H9 (cell line): ENCODE results near the gene LACTB. TPM values are rescaled to one million over a fixed set of nuclear protein-coding genes. Genes with fewer than 3 reads are reported as not detected.

Experiments
- DNase-seq: peaks from one replicate; pipeline ENCODE4 v3.0.0-alpha.2; 2017
- H2AFZ ChIP-seq: one replicate; pipeline ENCODE4 v1.6.1; 2013; ENCODE audit warnings: mild to moderate bottlenecking, low read length, control low read depth, moderate library complexity
- H2AK5ac ChIP-seq: 2 replicates; pipeline ENCODE4 v1.6.1; 2013; ENCODE audit warnings: low read length, control low read depth, mixed read lengths; ENCODE audit not compliant: insufficient read length
- H2BK120ac ChIP-seq: one replicate; pipeline ENCODE4 v1.6.1; 2013; ENCODE audit warnings: low read depth, mild to moderate bottlenecking, low read length, control low read depth, inconsistent platforms; ENCODE audit not compliant: poor library complexity, severe bottlenecking
- H2BK12ac ChIP-seq: 2 replicates; pipeline ENCODE4 v1.6.1; 2013; ENCODE audit warnings: low read length, control low read depth, mixed read lengths, low read depth; ENCODE audit not compliant: insufficient read length
- H2BK15ac ChIP-seq: 2 replicates; pipeline ENCODE4 v1.6.1; 2013; ENCODE audit warnings: low read depth, low read length, control low read depth
- H2BK20ac ChIP-seq: one replicate; pipeline ENCODE4 v1.6.1; 2013; ENCODE audit warnings: low read depth, mild to moderate bottlenecking, low read length, control low read depth, inconsistent platforms; ENCODE audit not compliant: poor library complexity, severe bottlenecking
- H2BK5ac ChIP-seq: 2 replicates; pipeline ENCODE4 v1.6.1; 2013; ENCODE audit warnings: low read length, control low read depth, mixed read lengths; ENCODE audit not compliant: insufficient read length
- H3K14ac ChIP-seq: 2 replicates; pipeline ENCODE4 v1.6.1; 2013; ENCODE audit warnings: low read length, control low read depth; ENCODE audit not compliant: insufficient read depth
- H3K18ac ChIP-seq: 2 replicates; pipeline ENCODE4 v1.6.1; 2013; ENCODE audit warnings: low read depth, mild to moderate bottlenecking, mixed read lengths, low read length, control low read depth; ENCODE audit not compliant: insufficient read length
- H3K23ac ChIP-seq: 2 replicates; pipeline ENCODE4 v1.6.1; 2013; ENCODE audit warnings: low read length, control low read depth, mixed read lengths, low read depth; ENCODE audit not compliant: insufficient read length
- H3K23me2 ChIP-seq: 2 replicates; pipeline ENCODE4 v1.6.1; 2013; ENCODE audit warnings: low read depth, mild to moderate bottlenecking, mixed read lengths, low read length, control low read depth; ENCODE audit not compliant: insufficient read length, poor library complexity, severe bottlenecking
- H3K27ac ChIP-seq: 2 replicates; pipeline ENCODE4 v1.5.1; 2013; ENCODE audit warnings: low read length, control low read depth, mixed read lengths, low read depth; ENCODE audit not compliant: insufficient read length
- H3K27me3 ChIP-seq: 2 replicates; pipeline ENCODE4 v1.6.1; 2013; ENCODE audit warnings: low read length, control low read depth, inconsistent platforms; ENCODE audit not compliant: insufficient read depth
- H3K4ac ChIP-seq: 2 replicates; pipeline ENCODE4 v1.6.1; 2013; ENCODE audit warnings: low read depth, mild to moderate bottlenecking, control low read depth, inconsistent platforms, low read length, moderate library complexity
- H3K4me1 ChIP-seq: 2 replicates; pipeline ENCODE4 v1.6.1; 2013; ENCODE audit warnings: low read length, control low read depth, inconsistent platforms; ENCODE audit not compliant: insufficient read depth
- H3K4me2 ChIP-seq: 2 replicates; pipeline ENCODE4 v1.6.1; 2013; ENCODE audit warnings: low read length, control low read depth, mixed read lengths; ENCODE audit not compliant: insufficient read length, insufficient read depth
- H3K56ac ChIP-seq: 2 replicates; pipeline ENCODE4 v1.6.1; 2013; ENCODE audit warnings: low read depth, mild to moderate bottlenecking, mixed read lengths, low read length, control low read depth; ENCODE audit not compliant: insufficient read length
- H3K79me1 ChIP-seq: 2 replicates; pipeline ENCODE4 v1.6.1; 2013; ENCODE audit warnings: low read depth, mild to moderate bottlenecking, moderate library complexity, low read length, control low read depth, inconsistent platforms; ENCODE audit not compliant: insufficient read depth, poor library complexity, severe bottlenecking
- H3K79me2 ChIP-seq: 2 replicates; pipeline ENCODE4 v1.6.1; 2013; ENCODE audit warnings: low read length, control low read depth, inconsistent platforms; ENCODE audit not compliant: insufficient read depth
- H3K9ac ChIP-seq: 2 replicates; pipeline ENCODE4 v1.6.1; 2013; ENCODE audit warnings: low read length, control low read depth, mixed read lengths; ENCODE audit not compliant: insufficient read length; ENCODE audit errors: extremely low read depth
- H3K9me3 ChIP-seq: one replicate; pipeline ENCODE4 v1.6.1; 2013; ENCODE audit warnings: low read depth, low read length, inconsistent platforms; ENCODE audit not compliant: control insufficient read depth
- H3T11ph ChIP-seq: one replicate; pipeline ENCODE4 v1.6.1; 2013; ENCODE audit warnings: mild to moderate bottlenecking, low read length, control low read depth, inconsistent platforms
- H4K20me1 ChIP-seq: one replicate; pipeline ENCODE4 v1.6.1; 2013; ENCODE audit not compliant: control insufficient read depth, insufficient read length, insufficient read depth
- H4K5ac ChIP-seq: 2 replicates; pipeline ENCODE4 v1.6.1; 2013; ENCODE audit warnings: low read depth, mild to moderate bottlenecking, mixed read lengths, low read length, control low read depth; ENCODE audit not compliant: insufficient read length
- H4K8ac ChIP-seq: replicated peaks from 2 replicates; pipeline ENCODE4 v1.6.1; 2013; ENCODE audit warnings: low read length, control low read depth, mixed read lengths, low read depth; ENCODE audit not compliant: insufficient read length
- H4K91ac ChIP-seq: 2 replicates; pipeline ENCODE4 v1.6.1; 2013; ENCODE audit warnings: low read depth, mild to moderate bottlenecking, moderate library complexity, mixed read lengths, low read length, control low read depth; ENCODE audit not compliant: insufficient read length
- H3K27ac Mint-ChIP-seq, 3 experiments: 2 replicates in 2 of 3; 3 replicates in 1 of 3; pipeline ENCODE4 v1.8.0; 2020 to 2021; ENCODE audit warnings: mixed read lengths in 3 of 3, mild to moderate bottlenecking in 1 of 3, moderate library complexity in 1 of 3
- H3K27me3 Mint-ChIP-seq: 2 replicates; pipeline ENCODE4 v1.8.0; 2021; ENCODE audit warnings: low read depth, mild to moderate bottlenecking, moderate library complexity, mixed read lengths
- H3K36me3 Mint-ChIP-seq, 3 experiments: 2 replicates in 2 of 3; 3 replicates in 1 of 3; pipeline ENCODE4 v1.8.0; 2020 to 2021; ENCODE audit warnings: low read depth in 3 of 3, mixed read lengths in 3 of 3; ENCODE audit not compliant: insufficient read depth in 1 of 3
- H3K4me1 Mint-ChIP-seq, 2 experiments: 2 replicates each; pipeline ENCODE4 v1.8.0; 2020; ENCODE audit warnings: mixed read lengths in 2 of 2
- H3K4me3 Mint-ChIP-seq, 2 experiments: 2 replicates in 1 of 2; 3 replicates in 1 of 2; pipeline ENCODE4 v1.8.0; 2020 to 2021; ENCODE audit warnings: mild to moderate bottlenecking in 2 of 2, mixed read lengths in 2 of 2, moderate library complexity in 1 of 2
- H3K9me3 Mint-ChIP-seq, 2 experiments: 2 replicates in 1 of 2; 3 replicates in 1 of 2; pipeline ENCODE4 v1.8.0; 2020; ENCODE audit warnings: mild to moderate bottlenecking in 2 of 2, mixed read lengths in 2 of 2, moderate library complexity in 1 of 2
- CTCF ChIP-seq: fragments of 200-600 bp; sonication (generic); conservative IDR thresholded peaks from 3 replicates; pipeline ENCODE4 v1.8.0; 2021; ENCODE audit warnings: antibody characterized with exemption, mild to moderate bottlenecking
- WGBS: extraction: QIAGEN DNeasy Blood & Tissue Kit; methylation state at CpG from one replicate; pipeline ENCODE4 v1.1.7; 2013; ENCODE audit warnings: missing lambda C conversion rate, low lambda C conversion rate, mixed read lengths; ENCODE audit not compliant: insufficient read length; ENCODE audit errors: extremely low coverage; 5-methylcytosine and 5-hydroxymethylcytosine counted together
- total RNA-seq: library from RNA; stranded (reverse); gene quantifications from 2 replicates; pipeline ENCODE4 v1.2.1, GENCODE V29; 2021

The LACTB gene
- total RNA-seq, 1 experiment from 2014 or later, result 10.3 TPM

GRCh38 chr15:63073497-63074172 lies 48.0 kb upstream of the LACTB start:
- H3T11ph ChIP-seq, result no peak overlapping the region
- no peak overlapping the region for H3K14ac ChIP-seq
- peaks cover 9 to 39% (median 32%) of the 10 kb centered on the region in 3 experiments; a peak in 6 of 7 replicates for H3K36me3 Mint-ChIP-seq
- H3K9ac ChIP-seq, result no peak overlapping the region
- peaks cover 17% of the 10 kb centered on the region; the same call in 1 of the 2 replicates for H3K4me1 ChIP-seq
- H3K4me1 Mint-ChIP-seq, result peaks cover 62 to 79% of the 10 kb centered on the region in 2 experiments
- H2BK120ac ChIP-seq, result no peak overlapping the region
- no peak overlapping the region for H3K18ac ChIP-seq
- no peak for DNase-seq
- H3K9me3 Mint-ChIP-seq, result no peaks in the 10 kb centered on the region; a peak in 1 of 5 replicates
- H3K56ac ChIP-seq, result no peak overlapping the region
- H2BK15ac ChIP-seq, result no peak overlapping the region
- H3K23me2 ChIP-seq, result no peaks in the 10 kb centered on the region
- no CpG with 5 or more reads among the region's 9 CpGs for WGBS
- H2AK5ac ChIP-seq, result no peak overlapping the region
- H3K9me3 ChIP-seq, result no peaks in the 10 kb centered on the region
- H4K91ac ChIP-seq, result no peak overlapping the region
- no peak overlapping the region for H3K4ac ChIP-seq
- no peak overlapping the region for H3K23ac ChIP-seq
- no peak overlapping the region for H4K5ac ChIP-seq
- no peaks in the 10 kb centered on the region for H3K27me3 ChIP-seq
- H2AFZ ChIP-seq, result no peak overlapping the region
- no peak overlapping the region for H4K8ac ChIP-seq
- no peak overlapping the region for H3K4me2 ChIP-seq
- no peak overlapping the region for H3K27ac ChIP-seq
- peak overlapping the region; percentile 81 to 90 (median 88); a peak in 6 of 7 replicates for H3K27ac Mint-ChIP-seq
- no peak overlapping the region for H2BK20ac ChIP-seq
- H3K79me1 ChIP-seq, result no peaks in the 10 kb centered on the region
- no peak overlapping the region for H2BK12ac ChIP-seq
- TF ChIP-seq CTCF, result no peak
- H3K79me2 ChIP-seq, result no peaks in the 10 kb centered on the region
- H4K20me1 ChIP-seq, result no peaks in the 10 kb centered on the region
- H2BK5ac ChIP-seq, result no peak overlapping the region
- H3K4me3 Mint-ChIP-seq, result no peak overlapping the region
- H3K27me3 Mint-ChIP-seq, result no peaks in the 10 kb centered on the region
